HG03025 (cell line): ENCODE measurements around the gene PDCD5.

Experiments
- ATAC-seq: cut with Tn5 transposase; IDR thresholded peaks from one replicate; pipeline ENCODE4 v1.9.1; 2021; ENCODE audit warnings: mild to moderate bottlenecking, moderate library complexity; ENCODE audit not compliant: unreplicated experiment, low FRiP score

PDCD5 gene

DNA sequence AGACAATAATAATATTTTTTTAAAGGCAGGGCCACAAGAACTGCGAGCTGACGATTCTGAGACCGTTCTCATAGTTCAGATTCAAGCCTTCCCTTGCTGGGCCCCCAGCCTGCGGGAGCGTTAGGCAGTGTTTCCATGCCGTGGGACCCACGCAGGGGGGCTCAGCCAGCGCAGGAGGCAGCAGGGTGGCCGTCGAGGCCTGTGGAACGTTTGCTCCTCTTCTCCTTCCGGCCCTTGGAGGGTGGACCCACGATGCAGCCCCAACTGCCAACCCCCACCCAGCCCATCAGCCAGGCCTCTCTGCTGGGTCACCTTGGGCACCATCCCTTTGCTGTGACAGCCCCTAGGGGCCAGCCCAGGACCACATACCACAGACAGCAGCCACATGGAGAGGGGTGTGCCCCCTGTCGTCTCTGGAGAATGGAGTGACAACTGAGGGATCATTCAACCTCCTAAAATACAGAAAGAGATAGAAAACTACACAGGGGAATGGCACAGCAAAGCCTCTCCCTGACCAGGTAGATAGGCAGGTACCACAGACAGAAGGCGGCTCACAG lies 46.8 kb downstream of the PDCD5 start:
- ATAC-seq, result no peak

DNA sequence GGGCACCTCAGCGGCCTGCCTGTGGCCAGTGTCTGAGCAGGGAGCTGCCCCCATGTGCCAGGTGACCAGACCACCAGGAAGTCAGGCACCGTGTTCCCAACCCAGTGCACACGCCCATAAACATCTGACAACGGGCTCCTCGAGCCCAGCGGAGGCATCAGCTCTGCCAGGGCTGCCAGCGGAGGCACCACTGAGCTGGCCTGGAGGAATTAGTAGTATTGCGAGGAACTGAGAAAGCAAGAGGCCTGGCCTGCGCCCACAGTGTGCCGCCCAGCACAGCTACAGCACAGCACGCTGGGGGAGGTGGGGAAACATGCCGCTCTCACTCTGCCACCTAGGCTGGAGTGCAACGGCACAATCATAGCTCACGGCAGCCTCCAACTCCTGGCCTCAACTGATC lies 49.3 kb downstream of the PDCD5 start:
- ATAC-seq, result no peak

DNA sequence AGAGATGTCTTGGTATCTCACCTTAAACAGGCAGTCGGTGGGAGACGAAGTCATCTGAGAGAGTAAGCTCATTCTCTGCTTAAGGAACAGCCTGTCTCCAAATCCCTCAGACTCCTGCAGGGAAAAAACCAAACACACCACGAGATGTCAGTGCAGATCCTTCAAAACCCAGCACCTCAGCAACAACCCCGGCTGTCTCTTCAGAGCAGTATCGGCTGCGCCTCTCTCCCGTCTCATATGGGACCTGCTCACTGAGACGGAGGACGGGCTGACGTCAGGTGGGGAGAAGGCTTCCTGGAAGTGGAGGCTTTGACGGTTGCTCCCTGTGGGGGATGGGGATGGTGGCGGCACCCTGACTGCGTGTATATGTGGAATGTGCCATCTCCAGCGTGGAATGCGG lies 50.4 kb downstream of the PDCD5 start:
- no peak for ATAC-seq
